OCI-LY7 (cell line): ENCODE results near the gene TXNL1.

Experiments used
- CTCF ChIP-seq: fragments of 200-600 bp; sonication (generic); conservative IDR thresholded peaks from 2 replicates; pipeline ENCODE4 v1.5.1; 2014; ENCODE audit warnings: mild to moderate bottlenecking, antibody characterized with exemption, low read length, moderate library complexity, mixed read lengths
- EZH2phosphoT487 ChIP-seq: fragments of 200-600 bp; sonication (generic); IDR thresholded peaks from 2 replicates; pipeline ENCODE4 v1.6.1; 2018; ENCODE audit warnings: low read depth, borderline replicate concordance, mild to moderate bottlenecking, mixed run types, antibody characterized with exemption, low read length, moderate library complexity, mixed read lengths

GRCh38 chr18:56649996-56650395 is 11.6 kb upstream of the TXNL1 start:
- TF ChIP-seq CTCF, result no peak
- no peak for TF ChIP-seq EZH2phosphoT487
